Gastroesophageal sphincter (tissue), 3 donors: ENCODE measurements around the gene PROCA1.

Source experiments
- CTCF ChIP-seq, 4 experiments: fragments of 200-600 bp in 2 of 4; fragments of 450-650 bp in 2 of 4; sonication (generic) in 1 of 4; IDR thresholded peaks; one replicate each; pipeline ENCODE4 v1.5.1; 2017 to 2019; ENCODE audit warnings: antibody characterized with exemption in 4 of 4, mild to moderate bottlenecking in 2 of 4, moderate library complexity in 2 of 4
- EP300 ChIP-seq: sonication (generic); formaldehyde crosslinking; IDR thresholded peaks from one replicate; pipeline ENCODE4 v1.6.1; 2017; ENCODE audit warnings: antibody characterized with exemption, mild to moderate bottlenecking
- POLR2A ChIP-seq, 2 donors: fragments of 450-650 bp; IDR thresholded peaks; one replicate each; pipeline ENCODE4 v1.6.1; 2017; ENCODE audit warnings: antibody characterized with exemption in 2 of 2, mild to moderate bottlenecking in 2 of 2, moderate library complexity in 1 of 2
- POLR2AphosphoS5 ChIP-seq: sonication (generic); formaldehyde crosslinking; IDR thresholded peaks from one replicate; pipeline ENCODE4 v1.6.1; 2017; ENCODE audit warnings: antibody characterized with exemption

- TF ChIP-seq CTCF (IDR thresholded peaks at IDR 0.05) (no peak), POLR2A (IDR thresholded peaks at IDR 0.05) (no peak), EP300 (no peak), POLR2AphosphoS5 (no peak)
Observed at GRCh38 chr17:28669918-28670317, 41.8 kb downstream of the PROCA1 start.
